ENCODE results near the gene PARP14.

- TF ChIP-seq CTCF (IDR thresholded peaks at IDR 0.05; ENCODE audit: borderline replicate concordance, extremely low read depth, low read length, poor library complexity, severe bottlenecking), result no peak
- TF ChIP-seq EZH2 (IDR thresholded peaks at IDR 0.05; ENCODE audit: borderline replicate concordance, low read depth, low read length, severe bottlenecking), result no peak
These were observed 15.4 kb downstream of the PARP14 start for GRCh38 chr3:122695927-122696561.

Measured in DND-41 (cell line).